KOPT-K1 (cell line): ENCODE measurements around the gene RENBP.
A peak's percentile ranks its signal among the peaks of the same experiment; 100 is the strongest.

Experiments
- H3K27ac ChIP-seq: fragments of 200-600 bp; sonication (generic); 2 replicates; pipeline ENCODE4 v1.5.1; 2016; ENCODE audit warnings: antibody characterized with exemption, mild to moderate bottlenecking, low read depth, low read length; ENCODE audit not compliant: poor library complexity, severe bottlenecking
- H3K36me3 ChIP-seq: fragments of 200-600 bp; sonication (generic); 2 replicates; pipeline ENCODE4 v1.5.1; 2017; ENCODE audit warnings: antibody characterized with exemption, mild to moderate bottlenecking, low read length, moderate library complexity; ENCODE audit not compliant: insufficient read depth
- H3K9me3 ChIP-seq: fragments of 200-600 bp; sonication (generic); 2 replicates; pipeline ENCODE4 v1.5.1; 2017; ENCODE audit warnings: antibody characterized with exemption, low read length, mild to moderate bottlenecking; ENCODE audit not compliant: insufficient read depth, poor library complexity, severe bottlenecking

RENBP gene

GRCh38 chrX:153909024-153909979 is 35.1 kb downstream of the RENBP start:
- no peaks in the 10 kb centered on the region for H3K9me3 ChIP-seq
- H3K27ac ChIP-seq, result no peak overlapping the region
- peaks cover 77% of the 10 kb centered on the region for H3K36me3 ChIP-seq

- Histone ChIP-seq H3K36me3 (peaks cover 67% of the 10 kb centered on the region), H3K27ac (no peak overlapping the region), H3K9me3 (no peaks in the 10 kb centered on the region)
Measured at GRCh38 chrX:153908219-153908860, 36.1 kb downstream of the RENBP start.

- H3K36me3 ChIP-seq, result peaks cover 58% of the 10 kb centered on the region
- no peak overlapping the region for H3K27ac ChIP-seq
- H3K9me3 ChIP-seq, result no peaks in the 10 kb centered on the region
Measured at GRCh38 chrX:153907456-153907855, 37.0 kb downstream of the RENBP start.

GRCh38 chrX:153906126-153906917 is 38.1 kb downstream of the RENBP start:
- Histone ChIP-seq H3K36me3 (peaks cover 47% of the 10 kb centered on the region), H3K9me3 (no peaks in the 10 kb centered on the region)

GRCh38 chrX:153905481-153906095 is 38.9 kb downstream of the RENBP start:
- no peak overlapping the region for H3K27ac ChIP-seq
- H3K36me3 ChIP-seq, result peaks cover 42% of the 10 kb centered on the region
- H3K9me3 ChIP-seq, result no peaks in the 10 kb centered on the region

More at GRCh38 chrX:153906126-153906917, 38.1 kb downstream of the RENBP start:
- peak overlapping the region; percentile 14 for H3K27ac ChIP-seq

- no peaks in the 10 kb centered on the region for H3K9me3 ChIP-seq
- peak within 1 kb of the TSS; percentile 59 for H3K27ac ChIP-seq
- H3K36me3 ChIP-seq, result peaks cover 33% of the 10 kb centered on the region
Measured at GRCh38 chrX:153903991-153904957, 40.2 kb downstream of the RENBP start, which contains the start of gene AVPR2. AVPR2 (plus strand) TSS chrX:153904673; CDS start chrX:153905146, 473 bp downstream.

- peaks cover 24% of the 10 kb centered on the region for H3K36me3 ChIP-seq
- H3K9me3 ChIP-seq, result no peaks in the 10 kb centered on the region
- peak overlapping the region; percentile 59 for H3K27ac ChIP-seq
Measured at GRCh38 chrX:153903238-153903980, 41.0 kb downstream of the RENBP start.

GRCh38 chrX:153902385-153902784 is 42.1 kb downstream of the RENBP start:
- Histone ChIP-seq H3K27ac (peak overlapping the region; percentile 59), H3K36me3 (peaks cover 15% of the 10 kb centered on the region), H3K9me3 (no peaks in the 10 kb centered on the region)

GRCh38 chrX:153901753-153902140 is 42.7 kb downstream of the RENBP start:
- peak overlapping the region; percentile 59 for H3K27ac ChIP-seq
- no peaks in the 10 kb centered on the region for H3K9me3 ChIP-seq
- H3K36me3 ChIP-seq, result peaks cover 8% of the 10 kb centered on the region

GRCh38 chrX:153900831-153901752 is 43.4 kb downstream of the RENBP start:
- no peaks in the 10 kb centered on the region for H3K9me3 ChIP-seq
- peaks cover 4% of the 10 kb centered on the region; the same call in 1 of the 2 replicates for H3K36me3 ChIP-seq
- peak overlapping the region; percentile 59 for H3K27ac ChIP-seq

- Histone ChIP-seq H3K9me3 (no peaks in the 10 kb centered on the region), H3K36me3 (no peaks in the 10 kb centered on the region), H3K27ac (no peak overlapping the region)
Measured at GRCh38 chrX:153897899-153898298, 46.5 kb downstream of the RENBP start.

GRCh38 chrX:153889123-153889522 is 55.3 kb downstream of the RENBP start:
- no peaks in the 10 kb centered on the region for H3K9me3 ChIP-seq
- no peak overlapping the region for H3K27ac ChIP-seq
- no peaks in the 10 kb centered on the region for H3K36me3 ChIP-seq
